Loucy (cell line): ENCODE results near the gene LRRIQ1.

Experiments used
- H2AFZ ChIP-seq: fragments of 200-600 bp; sonication (generic); 2 replicates; pipeline ENCODE4 v1.6.0; 2016; ENCODE audit warnings: antibody characterized with exemption, mild to moderate bottlenecking, low read length, moderate library complexity
- H3F3A ChIP-seq: fragments of 200-600 bp; 2 replicates; pipeline ENCODE4 v1.6.0; 2016; ENCODE audit warnings: antibody characterized with exemption, low read depth, mild to moderate bottlenecking
- H3K27me3 ChIP-seq: fragments of 200-600 bp; sonication (generic); 2 replicates; pipeline ENCODE4 v1.6.1; 2014; ENCODE audit warnings: low read length, mild to moderate bottlenecking; ENCODE audit not compliant: insufficient read depth, poor library complexity, severe bottlenecking
- H3K36me3 ChIP-seq: fragments of 200-600 bp; sonication (generic); 2 replicates; pipeline ENCODE4 v1.6.1; 2016; ENCODE audit warnings: low read length; ENCODE audit not compliant: insufficient read depth
- H3K4me1 ChIP-seq: fragments of 200-600 bp; sonication (generic); 2 replicates; pipeline ENCODE4 v1.5.1; 2014; ENCODE audit warnings: low read length, mild to moderate bottlenecking; ENCODE audit not compliant: insufficient read depth, poor library complexity, severe bottlenecking
- H3K4me2 ChIP-seq: fragments of 200-600 bp; sonication (generic); 2 replicates; pipeline ENCODE4 v1.6.0; 2014; ENCODE audit warnings: antibody characterized with exemption, low read length, low read depth, mild to moderate bottlenecking; ENCODE audit not compliant: poor library complexity, severe bottlenecking
- H3K4me3 ChIP-seq: fragments of 200-600 bp; sonication (generic); 2 replicates; pipeline ENCODE4 v1.5.1; 2014; ENCODE audit warnings: low read length, mild to moderate bottlenecking, mixed read lengths; ENCODE audit not compliant: poor library complexity, severe bottlenecking
- H3K79me2 ChIP-seq: fragments of 200-600 bp; sonication (generic); 2 replicates; pipeline ENCODE4 v1.6.1; 2014; ENCODE audit warnings: low read length; ENCODE audit not compliant: insufficient read depth
- H3K9ac ChIP-seq: fragments of 200-600 bp; sonication (generic); 2 replicates; pipeline ENCODE4 v1.6.0; 2014; ENCODE audit warnings: mild to moderate bottlenecking, low read depth, low read length, moderate library complexity; ENCODE audit not compliant: poor library complexity, severe bottlenecking
- H3K9me2 ChIP-seq: fragments of 200-600 bp; sonication (generic); replicated peaks from 2 replicates; pipeline ENCODE4 v1.6.1; 2016; ENCODE audit warnings: low read depth, low read length, mixed read lengths
- H3K9me3 ChIP-seq: fragments of 200-600 bp; sonication (generic); 2 replicates; pipeline ENCODE4 v1.6.1; 2014; ENCODE audit warnings: mild to moderate bottlenecking, antibody characterized with exemption, low read length, low read depth; ENCODE audit not compliant: insufficient read depth
- H4K20me1 ChIP-seq: fragments of 200-600 bp; sonication (generic); 2 replicates; pipeline ENCODE4 v1.6.0; 2014; ENCODE audit warnings: antibody characterized with exemption, low read length, mild to moderate bottlenecking; ENCODE audit not compliant: insufficient read depth, poor library complexity, severe bottlenecking
- CTCF ChIP-seq: fragments of 200-600 bp; sonication (generic); conservative IDR thresholded peaks from 2 replicates; pipeline ENCODE4 v1.5.1; 2014; ENCODE audit warnings: mild to moderate bottlenecking, antibody characterized with exemption, low read length
- EZH2phosphoT487 ChIP-seq: fragments of 200-600 bp; IDR thresholded peaks from 2 replicates; pipeline ENCODE4 v1.6.1; 2018; ENCODE audit warnings: antibody characterized with exemption, mild to moderate bottlenecking, moderate library complexity, borderline replicate concordance

The LRRIQ1 gene

GRCh38 chr12:85157035-85157603 lies 121.0 kb downstream of the LRRIQ1 start:
- H3K36me3 ChIP-seq = no peaks in the 10 kb centered on the region
- no peaks in the 10 kb centered on the region for H3K9me3 ChIP-seq
- no peaks in the 10 kb centered on the region for H3K27me3 ChIP-seq
- H3F3A ChIP-seq = no peaks in the 10 kb centered on the region
- no peaks in the 10 kb centered on the region for H3K9me2 ChIP-seq
- H3K4me3 ChIP-seq = no peak overlapping the region
- 0 out of 2 replicates have a peak overlapping the region, but pooled peaks have one; percentile 19 for H2AFZ ChIP-seq
- no peaks in the 10 kb centered on the region for H3K4me1 ChIP-seq
- H3K79me2 ChIP-seq = no peaks in the 10 kb centered on the region
- no peak overlapping the region for H3K9ac ChIP-seq
- TF ChIP-seq CTCF = no peak
- TF ChIP-seq EZH2phosphoT487 = no peak
- no peak overlapping the region for H3K4me2 ChIP-seq
- no peaks in the 10 kb centered on the region for H4K20me1 ChIP-seq

- H4K20me1 ChIP-seq = no peaks in the 10 kb centered on the region
- H3K9me3 ChIP-seq = no peaks in the 10 kb centered on the region
- no peaks in the 10 kb centered on the region for H3K36me3 ChIP-seq
- no peak overlapping the region for H2AFZ ChIP-seq
- TF ChIP-seq EZH2phosphoT487 = no peak
- no peak for TF ChIP-seq CTCF
- no peaks in the 10 kb centered on the region for H3K4me1 ChIP-seq
- H3F3A ChIP-seq = no peaks in the 10 kb centered on the region
- H3K9me2 ChIP-seq = no peaks in the 10 kb centered on the region
- no peaks in the 10 kb centered on the region for H3K27me3 ChIP-seq
- H3K9ac ChIP-seq = no peak overlapping the region
- no peaks in the 10 kb centered on the region for H3K79me2 ChIP-seq
- no peak overlapping the region for H3K4me3 ChIP-seq
- H3K4me2 ChIP-seq = no peak overlapping the region
Observed at GRCh38 chr12:85163752-85164321, 127.7 kb downstream of the LRRIQ1 start.

- no peak overlapping the region for H3K4me3 ChIP-seq
- H3K9me2 ChIP-seq = no peaks in the 10 kb centered on the region
- no peaks in the 10 kb centered on the region for H3F3A ChIP-seq
- H3K36me3 ChIP-seq = no peaks in the 10 kb centered on the region
- no peak overlapping the region for H3K4me2 ChIP-seq
- no peaks in the 10 kb centered on the region for H3K4me1 ChIP-seq
- no peaks in the 10 kb centered on the region for H3K79me2 ChIP-seq
- no peaks in the 10 kb centered on the region for H3K9me3 ChIP-seq
- no peaks in the 10 kb centered on the region for H4K20me1 ChIP-seq
- H3K9ac ChIP-seq = no peak overlapping the region
- TF ChIP-seq EZH2phosphoT487 = no peak
- no peak for TF ChIP-seq CTCF
- no peak overlapping the region for H2AFZ ChIP-seq
- no peaks in the 10 kb centered on the region for H3K27me3 ChIP-seq
Observed at GRCh38 chr12:85179680-85180270, 143.6 kb downstream of the LRRIQ1 start.
